HG02884 (cell line): Measurements from ENCODE around the gene TMEM253.

ENCODE experiments used
- ATAC-seq: cut with Tn5 transposase; IDR thresholded peaks from one replicate; pipeline ENCODE4 v1.9.1; 2021; ENCODE audit warnings: mild to moderate bottlenecking, moderate library complexity; ENCODE audit not compliant: unreplicated experiment

The TMEM253 gene

DNA sequence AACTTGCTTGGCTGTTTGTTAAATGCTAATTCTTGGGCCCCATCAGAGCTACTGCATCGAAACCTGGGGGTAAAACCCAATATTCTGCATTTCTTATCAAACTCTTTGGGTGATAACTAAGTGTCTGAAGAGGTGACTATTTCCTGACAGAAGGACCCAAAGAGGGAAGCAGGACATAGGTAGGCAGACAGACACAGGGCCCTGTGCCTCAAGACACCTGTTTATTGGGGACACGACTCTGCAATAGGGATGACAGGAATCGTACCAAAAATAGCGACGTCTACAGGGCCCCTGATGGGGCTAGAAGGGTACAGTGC lies 11.0 kb upstream of the TMEM253 start:
- ATAC-seq = no peak

DNA sequence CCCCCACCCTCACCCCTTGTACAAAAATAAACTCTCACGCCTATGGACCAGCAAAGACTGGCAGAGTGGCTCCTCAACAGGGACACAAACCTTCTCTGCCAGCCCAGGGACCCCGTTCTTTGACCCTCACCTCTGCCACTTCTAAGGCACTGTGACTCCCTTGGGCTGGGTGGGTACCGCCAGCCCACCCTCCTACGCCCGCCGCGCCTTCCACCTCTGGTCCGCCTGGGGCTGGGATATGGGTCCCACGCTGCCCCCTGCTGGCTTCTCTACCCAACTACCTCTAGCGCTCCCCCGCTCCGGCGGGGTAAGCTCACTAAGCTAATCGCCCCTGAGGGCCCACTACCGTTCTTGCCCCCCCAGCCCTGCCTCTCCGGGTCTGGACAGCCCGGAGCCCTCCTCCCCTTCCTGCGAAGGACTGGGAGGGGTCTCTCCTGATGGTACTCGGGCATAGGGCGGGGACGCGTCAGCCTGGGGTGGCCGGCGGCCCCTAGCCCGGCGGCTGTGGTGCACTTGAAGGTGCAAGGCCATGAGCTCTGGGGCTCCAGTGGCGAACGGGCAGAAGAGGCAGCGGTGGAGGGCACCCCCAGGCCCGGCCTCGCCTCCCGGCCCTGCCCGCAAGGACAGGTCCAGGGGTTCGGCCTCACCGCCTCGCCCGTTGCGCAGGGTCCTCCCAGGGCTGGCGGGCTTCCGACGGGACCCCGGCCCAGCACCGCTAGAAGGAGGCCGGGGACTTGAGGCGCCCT lies 10.5 kb upstream of the TMEM253 start:
- no peak for ATAC-seq

DNA sequence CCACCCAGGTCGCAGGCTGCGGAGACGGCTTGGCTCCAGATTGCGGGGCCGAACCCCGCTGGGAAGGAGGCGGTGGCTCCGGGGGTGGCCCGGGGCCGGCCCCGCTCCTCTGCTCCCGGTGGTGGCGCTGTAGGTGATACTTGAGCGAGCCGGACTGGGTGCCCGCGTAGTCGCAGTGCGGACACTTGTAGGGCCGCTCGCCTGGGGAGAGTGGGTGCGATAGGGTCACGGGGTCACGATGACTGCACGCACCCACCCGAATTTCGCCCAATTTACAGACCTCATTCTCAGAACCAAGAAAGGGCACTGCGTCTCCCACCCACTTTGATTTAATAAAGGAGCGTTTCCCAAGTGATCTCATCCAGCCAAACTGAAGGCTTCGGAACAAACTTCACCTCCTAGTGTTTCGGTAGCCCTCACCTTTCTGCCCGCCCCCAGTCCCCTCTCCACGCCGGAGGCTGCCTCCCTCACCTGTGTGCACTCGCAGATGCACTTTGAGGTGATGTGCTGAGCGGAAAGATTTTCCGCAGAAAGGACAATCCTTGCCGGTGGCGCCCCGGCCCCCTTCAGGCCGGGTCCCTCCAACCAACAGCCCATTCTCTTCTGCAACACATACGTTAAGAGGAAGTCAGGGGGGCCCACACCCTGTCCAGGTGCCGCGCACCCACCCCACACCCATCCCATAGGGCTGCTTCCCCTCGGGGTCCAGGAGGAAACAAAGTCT lies 9.8 kb upstream of the TMEM253 start:
- no peak for ATAC-seq

DNA sequence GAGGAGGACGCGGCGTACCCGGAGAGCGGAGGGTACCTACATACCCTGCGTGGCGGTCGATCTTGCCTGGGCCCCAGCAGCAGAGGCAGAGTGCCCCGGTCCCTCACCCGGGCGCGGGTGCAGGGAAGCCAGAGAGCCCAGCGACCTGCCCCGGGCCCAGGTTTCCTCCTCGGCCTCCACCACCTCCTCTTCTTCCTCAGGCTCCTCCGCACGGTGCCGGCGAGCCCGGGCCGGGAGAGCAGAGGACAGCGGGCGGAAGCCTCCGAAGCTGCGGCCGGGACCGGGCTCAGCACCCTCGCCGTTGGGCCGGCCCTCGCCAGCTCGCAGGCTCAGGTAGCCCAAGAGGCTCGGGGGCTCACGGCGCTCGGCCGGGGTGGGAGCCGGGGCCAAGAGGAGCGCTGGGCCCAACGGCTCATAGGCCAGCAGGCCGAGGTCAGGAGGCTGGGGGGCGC lies 9.0 kb upstream of the TMEM253 start:
- ATAC-seq = no peak

DNA sequence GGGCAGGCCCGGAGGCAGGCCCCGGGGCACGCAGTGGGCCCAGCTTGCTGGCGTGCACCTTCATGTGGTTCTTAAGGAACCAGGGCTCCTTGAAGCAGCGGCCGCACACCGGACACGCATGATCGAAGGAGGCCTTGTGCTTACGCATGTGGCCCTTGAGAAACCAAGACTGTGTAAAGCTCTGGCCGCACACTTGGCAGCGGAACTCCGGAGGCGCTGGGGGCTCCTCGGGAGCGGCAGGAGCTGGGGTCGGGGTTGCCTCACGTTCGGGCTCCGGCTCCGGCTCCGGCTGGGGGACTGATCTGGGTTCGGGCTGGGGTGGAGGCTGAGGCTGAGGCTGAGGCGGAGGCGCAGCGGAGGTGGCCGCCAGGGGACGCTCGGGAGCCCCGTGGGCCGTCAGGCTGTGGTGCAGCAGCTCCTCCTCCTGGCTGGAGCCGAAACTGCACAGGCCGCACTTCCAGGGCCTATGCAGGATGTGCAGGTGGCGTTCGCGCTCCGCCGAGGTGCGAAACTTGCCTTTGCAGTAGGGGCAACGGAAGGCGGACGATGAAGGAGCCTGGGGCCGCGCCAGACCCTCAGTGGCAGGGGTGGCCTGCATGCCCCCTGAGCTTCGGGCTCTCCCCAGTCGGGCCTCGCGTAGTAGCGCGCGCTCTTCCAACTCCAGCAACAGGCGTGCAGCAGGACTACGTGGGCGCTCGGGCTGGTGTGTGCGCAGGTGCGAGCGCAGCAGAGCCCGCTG lies 8.4 kb upstream of the TMEM253 start:
- ATAC-seq = peak; percentile 91

DNA sequence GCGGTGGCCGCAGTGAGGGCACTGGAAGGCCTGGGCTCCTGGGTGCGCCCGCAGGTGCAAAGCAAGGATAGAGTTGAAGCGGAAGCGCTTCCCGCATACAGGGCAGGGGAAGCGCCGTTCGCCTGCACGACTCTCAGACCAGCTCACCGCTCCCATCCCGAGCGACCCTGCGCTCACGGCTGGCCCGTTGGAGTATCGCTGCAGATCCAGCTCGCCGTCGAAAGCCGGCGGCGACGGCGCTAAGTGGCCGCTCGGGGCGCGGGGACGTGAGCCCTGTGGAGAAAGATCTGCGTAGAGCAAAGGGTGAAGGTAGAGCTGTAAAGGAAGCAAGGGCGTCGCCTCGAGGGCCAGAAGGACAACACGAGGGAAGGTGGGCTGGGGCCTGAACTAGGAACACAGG lies 7.8 kb upstream of the TMEM253 start:
- ATAC-seq = no peak

DNA sequence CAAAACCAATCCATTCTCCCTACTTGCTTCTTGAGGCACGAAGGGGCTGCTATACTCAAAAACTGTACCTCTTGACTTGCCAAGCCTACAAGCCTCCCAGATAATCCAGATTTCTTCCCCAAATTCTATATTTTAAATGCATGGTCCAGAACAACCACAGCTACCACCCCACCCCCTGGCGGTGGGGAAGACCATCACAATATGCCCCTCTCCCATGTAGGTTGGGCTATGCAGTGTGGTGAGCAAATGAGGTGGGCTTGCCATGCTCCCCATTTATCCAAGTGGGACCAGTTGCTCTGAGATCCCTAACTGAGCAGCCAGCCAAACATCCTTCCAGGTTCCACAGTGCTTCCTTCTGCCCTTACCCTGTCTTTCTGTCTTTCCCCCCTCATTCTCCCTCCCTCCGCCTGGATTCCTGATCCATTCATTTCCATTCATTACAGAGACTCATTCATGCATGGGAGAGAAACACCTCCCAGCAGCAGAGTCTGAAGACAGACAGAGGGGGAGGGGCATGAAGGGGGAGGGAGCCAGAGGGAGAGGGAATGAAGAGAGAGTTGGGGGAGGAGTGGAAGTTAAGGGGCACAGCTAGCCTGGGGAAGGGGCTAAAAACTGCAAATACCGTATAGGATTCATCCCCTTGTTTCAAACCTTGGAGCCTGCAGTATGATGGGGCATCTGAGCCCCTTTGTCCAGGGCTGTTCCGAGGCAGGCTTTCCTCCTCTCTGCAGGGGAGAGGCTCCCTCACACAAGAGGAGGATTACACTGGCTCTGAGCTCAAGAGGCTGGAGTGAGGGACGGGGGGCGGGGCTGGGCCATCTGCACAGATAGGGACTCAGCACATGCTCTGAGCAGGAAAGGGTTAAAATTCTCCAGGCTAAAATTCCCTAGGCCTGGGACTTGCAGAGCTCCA lies 6.8 kb upstream of the TMEM253 start:
- no peak for ATAC-seq

DNA sequence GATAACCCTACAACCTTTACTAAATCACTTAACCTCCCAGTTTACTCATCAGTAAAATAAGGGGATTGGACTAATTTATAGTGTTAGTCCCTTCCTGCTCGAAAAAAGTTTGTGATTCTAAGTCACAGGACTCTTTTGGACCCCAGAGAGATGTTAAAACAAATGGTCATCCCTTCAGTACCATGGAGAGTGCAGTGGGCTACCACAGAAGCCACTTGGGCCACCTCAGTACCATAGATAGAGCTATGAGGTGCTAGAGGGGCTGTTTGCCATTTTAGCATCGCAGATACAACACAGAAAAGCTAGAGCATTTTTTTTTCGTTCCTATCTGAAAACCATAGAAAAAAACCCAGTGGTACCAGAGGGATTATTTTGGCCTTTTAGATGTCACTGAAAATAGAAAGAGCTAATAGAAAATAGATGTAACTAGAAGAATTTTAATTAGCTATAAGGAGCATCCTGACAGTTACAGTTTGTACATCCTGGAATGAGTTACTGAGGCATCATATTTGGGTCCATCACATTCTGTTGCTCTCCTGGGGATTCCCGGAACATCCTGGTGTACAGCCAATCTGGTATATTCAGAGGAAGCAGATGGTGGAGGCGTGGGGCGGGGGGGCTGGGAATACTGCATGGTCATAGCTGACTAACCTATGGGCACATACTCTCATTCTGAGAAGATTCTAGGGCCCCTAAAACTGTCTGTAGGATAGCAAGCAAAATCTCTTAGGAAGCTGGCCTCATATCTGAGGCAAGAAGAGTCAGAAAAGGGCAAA lies 5.2 kb upstream of the TMEM253 start:
- ATAC-seq = no peak

DNA sequence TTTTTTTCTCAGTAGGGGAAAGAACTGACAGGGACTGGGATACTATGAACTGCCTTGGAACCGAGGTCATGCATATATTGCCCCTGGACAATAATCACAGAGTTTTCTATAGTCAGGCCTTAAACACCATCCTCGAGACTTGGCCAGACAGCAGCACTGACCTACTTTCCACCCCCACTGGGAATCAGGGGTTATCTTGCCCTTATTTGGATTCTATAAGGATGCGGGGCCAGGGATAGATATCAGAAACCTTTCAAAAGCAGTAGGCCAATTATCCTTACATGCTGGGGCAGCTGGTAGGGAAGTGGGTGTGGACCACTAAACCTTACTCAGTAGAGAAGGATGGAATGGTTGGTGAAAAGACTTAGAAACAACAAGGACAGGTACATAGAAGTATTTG lies 4.4 kb upstream of the TMEM253 start:
- ATAC-seq = no peak

DNA sequence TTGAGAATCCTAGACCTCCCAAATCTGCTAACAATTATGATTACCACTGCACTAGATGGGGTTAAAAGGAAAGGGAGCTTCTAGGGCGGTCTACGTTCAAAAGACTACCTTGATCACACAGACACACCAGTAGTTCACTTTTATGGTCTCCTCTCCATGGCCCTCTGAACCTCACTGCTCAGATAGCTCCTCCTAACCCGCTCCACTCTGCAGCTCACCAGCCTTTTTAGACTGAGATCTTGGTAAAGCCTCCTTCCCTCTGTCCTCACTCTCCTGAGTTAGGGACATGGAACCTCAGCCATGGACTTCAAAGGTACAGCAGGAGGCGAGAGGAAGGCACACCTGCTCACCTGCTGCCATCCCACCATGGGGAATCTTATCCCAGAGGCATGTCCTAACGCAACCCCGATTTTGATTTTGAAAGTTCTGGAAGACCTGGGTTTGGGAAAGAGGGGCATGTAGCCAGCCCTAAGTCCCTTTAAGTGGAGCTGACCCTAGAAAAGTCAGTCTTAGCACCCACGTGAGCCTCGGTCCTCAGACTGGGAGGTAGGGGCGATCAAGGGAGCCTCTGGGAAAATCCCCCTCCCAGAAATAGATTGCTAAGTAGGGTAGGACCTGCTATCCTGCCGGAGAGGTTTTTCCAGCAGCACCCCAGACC lies 3.8 kb upstream of the TMEM253 start:
- no peak for ATAC-seq

DNA sequence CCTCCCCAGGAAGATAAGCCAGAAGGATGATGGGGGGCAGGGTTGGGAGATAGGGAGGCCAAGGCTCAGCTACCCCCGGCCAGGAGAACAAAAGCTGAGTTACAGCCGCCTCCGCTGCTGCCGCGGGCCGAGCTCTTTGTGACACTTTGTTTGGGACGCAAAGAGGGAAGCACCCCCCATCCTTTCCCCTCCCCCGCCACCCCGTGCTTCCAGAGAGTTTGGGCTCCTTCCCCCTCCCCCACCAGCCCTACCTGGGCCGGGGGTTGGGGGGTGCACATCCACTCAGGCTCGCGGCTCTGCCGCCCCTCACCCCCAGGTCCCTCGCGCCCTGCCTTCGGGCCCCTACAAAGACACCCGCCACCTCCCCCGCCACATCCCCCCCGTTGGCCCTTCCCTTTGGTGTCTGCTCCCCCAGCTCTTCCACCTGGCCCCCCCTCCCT lies 3.2 kb upstream of the TMEM253 start:
- no peak for ATAC-seq

DNA sequence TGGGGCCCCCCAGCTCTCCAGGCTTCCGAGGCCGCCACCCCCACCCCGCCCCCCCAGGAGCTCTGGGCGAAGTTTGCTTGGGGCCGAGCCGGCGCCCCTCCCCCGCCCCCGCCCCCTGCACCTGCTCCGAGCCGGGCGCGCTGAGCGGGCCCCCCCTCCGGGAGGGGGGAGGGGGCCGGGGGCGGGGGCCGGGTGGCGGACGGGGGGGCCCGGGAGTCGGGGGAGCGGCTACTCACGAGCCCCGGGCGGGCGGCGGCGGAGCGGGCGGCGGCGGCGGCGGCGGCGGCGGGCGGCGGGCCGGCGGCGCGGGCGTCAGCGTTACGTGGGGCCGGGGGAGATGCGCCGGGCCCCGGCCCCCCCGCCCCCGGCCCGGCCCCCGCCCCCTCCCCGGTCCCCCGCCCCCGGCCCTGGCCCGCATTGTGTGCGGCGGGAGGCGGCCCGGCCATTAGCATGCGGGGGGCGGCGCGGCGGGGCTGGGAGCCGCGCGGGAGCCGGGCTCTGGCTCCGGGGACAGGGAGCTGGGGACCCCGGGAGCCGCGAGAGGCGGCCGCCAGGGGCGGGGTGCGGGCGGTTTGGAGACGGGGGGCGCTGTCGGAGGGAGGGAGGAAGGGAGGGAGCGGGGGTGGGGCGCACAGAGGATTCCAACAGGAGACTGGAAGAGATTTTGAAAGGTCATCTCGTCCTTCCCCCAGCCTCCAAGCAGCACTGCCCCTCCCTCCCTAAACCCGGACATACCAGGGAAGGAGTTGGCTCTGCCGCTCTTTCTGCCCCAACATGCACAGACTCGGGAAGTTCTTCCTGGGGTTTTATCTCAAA lies 2.6 kb upstream of the TMEM253 start, which contains the start of gene ZNF219:
Gene ZNF219, minus strand, starts transcription at position 580 of the 816 bp plus-strand sequence. CDS start 5,064 bp downstream, outside the sequence.
- no peak for ATAC-seq

DNA sequence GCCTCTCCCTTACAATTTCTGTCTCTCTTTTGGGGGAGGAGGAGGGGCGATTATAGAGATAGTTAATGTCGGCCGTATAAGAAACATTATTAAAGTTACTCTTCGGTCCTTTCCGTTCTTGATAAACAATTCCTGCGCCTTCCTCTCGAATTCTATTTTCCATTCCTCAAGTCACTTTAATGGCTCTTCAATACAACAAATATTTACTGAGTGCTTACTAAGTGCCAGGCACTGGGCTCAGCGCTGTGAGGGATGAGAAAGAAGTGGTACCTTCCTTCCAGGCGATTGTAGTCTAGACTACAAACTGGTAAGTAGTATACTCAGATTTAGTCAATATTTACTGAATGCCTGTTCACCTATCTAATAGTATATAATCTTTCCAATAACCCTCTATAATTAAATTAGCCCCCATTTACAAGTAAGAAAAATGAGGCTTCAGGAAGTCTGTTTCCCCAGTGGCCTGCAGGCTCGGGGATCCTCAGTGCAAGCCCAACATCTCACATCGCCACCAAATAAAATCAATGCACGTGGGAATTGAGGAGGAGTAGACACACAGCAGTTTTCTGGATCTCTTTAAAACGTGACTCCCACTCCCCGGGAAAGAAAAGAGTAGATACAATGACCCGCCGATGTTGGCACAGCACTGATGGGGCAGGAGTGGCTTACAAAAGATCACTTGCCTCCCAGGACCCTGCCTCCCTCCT lies 1.8 kb upstream of the TMEM253 start:
- no peak for ATAC-seq

DNA sequence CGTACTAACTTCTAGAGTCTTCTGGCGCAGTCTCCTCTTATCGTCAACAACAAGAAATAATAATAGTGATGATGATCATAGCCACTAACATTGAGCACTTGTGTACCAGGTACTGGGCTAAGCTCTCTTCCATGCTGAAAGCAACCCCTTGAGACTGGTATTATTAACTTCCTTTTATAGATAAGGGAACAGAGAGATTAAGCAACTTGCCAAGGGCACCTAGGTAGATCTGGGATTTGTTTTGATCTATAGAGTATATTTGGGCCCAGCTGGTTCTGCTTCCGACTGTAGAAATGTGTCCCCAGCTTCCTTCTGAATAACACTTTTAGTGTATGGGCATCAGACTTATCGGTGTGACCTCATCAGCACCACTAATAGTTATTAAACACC lies 1.3 kb upstream of the TMEM253 start:
- ATAC-seq = no peak

DNA sequence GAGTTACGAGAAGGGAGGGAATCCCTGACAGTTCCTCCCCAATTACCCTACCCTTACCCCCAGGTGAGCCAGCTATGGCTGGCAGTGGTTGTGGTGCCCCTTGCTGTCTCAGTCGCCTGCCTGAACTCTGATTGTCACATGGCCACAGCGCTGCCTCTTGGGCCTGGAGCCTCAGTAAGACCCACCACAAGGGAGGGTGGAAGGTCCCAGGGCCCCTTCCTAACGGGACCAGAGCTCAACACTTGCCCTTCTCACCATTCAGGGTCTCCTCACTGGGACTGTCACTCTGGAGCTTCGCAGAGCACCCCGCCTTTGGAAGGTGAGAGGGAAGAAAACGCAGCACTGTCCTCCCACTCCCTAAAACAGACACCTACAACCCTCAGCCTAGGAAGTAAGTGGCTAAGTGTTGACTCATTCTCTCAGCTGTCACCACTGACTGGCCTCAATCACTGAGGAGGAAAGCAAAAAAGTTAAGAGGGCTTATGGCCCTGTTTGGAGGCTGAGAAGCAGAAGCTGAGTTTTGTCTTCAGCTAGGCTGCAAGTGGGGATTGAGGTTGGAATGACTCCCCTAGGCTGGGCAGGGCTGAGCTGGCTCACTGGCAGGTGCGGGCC lies 1.0 kb downstream of the TMEM253 start:
- ATAC-seq = no peak

DNA sequence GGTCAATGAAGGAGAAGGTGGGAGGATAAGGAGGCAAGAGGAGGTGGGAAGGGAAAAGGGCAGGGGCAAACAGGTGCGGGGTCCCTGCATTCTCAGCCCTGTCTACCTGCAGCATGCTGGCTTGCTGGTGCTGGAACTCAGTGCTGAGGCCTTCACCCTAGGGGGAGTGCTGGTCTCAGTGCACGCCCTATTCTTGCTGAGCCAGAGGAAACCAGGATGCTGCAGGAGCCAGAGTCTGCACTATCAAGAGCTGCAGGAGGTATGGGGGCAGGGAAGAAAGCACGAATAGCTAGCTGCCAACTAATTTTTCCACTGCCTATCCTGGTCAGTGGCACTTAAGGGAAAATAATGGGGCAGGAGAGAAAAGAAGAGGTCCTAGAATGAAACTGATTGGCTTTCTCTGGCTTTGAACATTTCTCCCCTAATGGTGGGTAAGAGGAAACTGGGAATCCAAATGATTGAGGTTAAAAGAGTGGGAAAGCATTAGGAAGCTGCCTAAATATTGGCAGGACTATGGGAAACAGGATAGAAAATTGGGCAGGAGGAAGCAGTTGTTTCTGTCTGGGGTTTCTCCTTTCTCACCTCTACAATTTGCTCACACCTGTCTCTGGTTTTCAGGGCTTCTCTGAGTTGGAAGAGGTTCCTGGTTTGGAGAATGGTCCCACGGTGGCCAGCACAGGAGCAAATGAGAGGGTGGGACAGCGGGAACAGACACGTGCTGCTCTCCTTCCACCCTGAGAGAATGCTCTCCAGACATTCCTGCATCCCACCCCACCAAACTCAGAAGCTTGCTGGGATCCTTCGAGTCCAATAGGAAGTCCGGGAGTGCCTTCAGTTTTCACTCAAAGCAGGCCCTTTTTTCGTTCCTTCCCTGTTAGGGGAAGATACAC lies 1.9 kb downstream of the TMEM253 start:
- no peak for ATAC-seq

DNA sequence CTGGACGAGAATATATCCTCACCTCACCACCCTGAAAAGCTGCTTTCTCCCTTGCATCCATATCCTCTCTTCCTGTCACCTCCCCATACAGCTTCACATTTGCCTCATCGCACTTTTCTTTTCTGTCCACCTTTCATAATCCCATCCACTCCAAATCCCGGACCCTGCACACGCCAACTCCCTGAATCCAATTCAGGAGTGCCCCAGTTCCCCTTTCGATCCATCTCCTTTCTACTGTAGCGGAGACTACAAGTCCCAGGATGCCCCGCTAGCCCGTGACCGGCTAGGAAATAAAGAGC lies 2.5 kb downstream of the TMEM253 start:
- no peak for ATAC-seq
